ENCODE data around the gene HK3.

HK3 gene

DNA sequence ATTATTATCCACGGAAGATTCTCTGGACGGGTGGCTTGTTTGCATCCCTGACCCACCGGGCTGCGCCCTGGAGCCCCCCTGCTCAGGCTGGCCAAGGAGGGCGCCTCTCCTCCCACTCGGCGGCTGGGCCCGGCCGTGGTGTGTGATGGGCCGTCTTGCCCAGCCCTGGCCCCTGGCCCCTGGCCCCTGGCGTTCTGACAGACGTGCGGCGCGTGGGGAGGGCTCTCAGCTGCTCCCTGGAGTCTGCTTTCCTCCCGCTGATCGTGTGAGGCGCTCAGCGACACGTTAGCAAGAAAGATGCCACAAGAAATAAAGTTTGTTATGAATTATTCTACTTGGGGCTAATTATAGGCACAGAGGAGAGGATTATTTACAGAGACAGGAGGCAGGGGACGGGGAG lies 55.5 kb downstream of the HK3 start:
- H2AK5ac ChIP-seq (ENCODE audit: low read length), result no peak overlapping the region
- no peak overlapping the region for H3K4ac ChIP-seq (ENCODE audit: low read depth, low read length)
- H3K27ac ChIP-seq (ENCODE audit: low read depth, low read length), result no peak overlapping the region
- no peaks in the 10 kb centered on the region for H3K79me1 ChIP-seq (ENCODE audit: low read length)
- H2BK120ac ChIP-seq (ENCODE audit: insufficient read depth, low read length, poor library complexity), result no peak overlapping the region
- DNase-seq, result no peak
- H3K4me3 ChIP-seq (ENCODE audit: low read depth, low read length), result no peak overlapping the region
- no peaks in the 10 kb centered on the region for H3K79me2 ChIP-seq (ENCODE audit: control insufficient read depth, insufficient read depth, low read length, poor library complexity)
- H3K14ac ChIP-seq (ENCODE audit: low read length), result no peak overlapping the region
- H2AFZ ChIP-seq (ENCODE audit: insufficient read depth, low read length, poor library complexity), result no peak overlapping the region
- no peak overlapping the region for H4K8ac ChIP-seq (ENCODE audit: low read depth, low read length)
- H2BK5ac ChIP-seq (ENCODE audit: low read depth, low read length, poor library complexity), result no peak overlapping the region
- H3K23ac ChIP-seq (ENCODE audit: low read length), result no peak overlapping the region
- H3K18ac ChIP-seq (ENCODE audit: low read length), result no peak overlapping the region
- no peak overlapping the region for H4K12ac ChIP-seq (ENCODE audit: low read depth, low read length)
- H3K36me3 ChIP-seq (ENCODE audit: control insufficient read depth in 1 of 2, insufficient read depth in 2 of 2, low read length in 2 of 2), result no peaks in the 10 kb centered on the region
- H3K9me3 ChIP-seq (ENCODE audit: insufficient read depth, low read depth, low read length), result no peaks in the 10 kb centered on the region
- H3K27me3 ChIP-seq (ENCODE audit: insufficient read depth, low read length), result no peaks in the 10 kb centered on the region
- no peak overlapping the region for H3K4me2 ChIP-seq (ENCODE audit: low read length)
- H4K91ac ChIP-seq (ENCODE audit: low read depth, low read length), result no peak overlapping the region
- no peak overlapping the region for H3K9ac ChIP-seq (ENCODE audit: low read length)
- no CpG with 5 or more reads among the region's 21 CpGs for WGBS (ENCODE audit: extremely low coverage, insufficient coverage, insufficient read length)
- H3K4me1 ChIP-seq (ENCODE audit: control insufficient read depth in 1 of 2, insufficient read depth in 2 of 2, low read length in 2 of 2), result no peaks in the 10 kb centered on the region
- no peak overlapping the region for H2BK12ac ChIP-seq (ENCODE audit: low read length)

DNA sequence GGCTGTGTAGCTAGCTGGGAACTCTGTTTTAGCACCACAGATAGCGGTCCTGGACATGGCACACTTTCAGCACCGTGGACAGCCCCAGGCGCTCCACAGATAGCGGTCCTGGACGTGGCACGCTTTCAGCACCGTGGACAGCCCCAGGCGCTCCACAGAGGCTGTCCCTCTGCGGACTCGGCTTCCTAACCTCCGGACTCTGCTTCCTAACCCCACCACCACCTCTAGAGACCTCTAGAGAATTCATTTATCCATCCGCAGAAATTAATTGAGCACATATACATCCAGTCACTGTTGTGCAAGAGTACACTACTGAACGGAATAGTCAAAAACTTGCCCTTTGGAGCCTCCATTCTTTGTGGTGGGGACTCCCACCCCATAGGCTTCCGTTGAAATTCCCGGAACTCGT lies 61.4 kb downstream of the HK3 start:
- Histone ChIP-seq H3K79me1 (ENCODE audit: low read length) (no peaks in the 10 kb centered on the region), H2BK5ac (ENCODE audit: low read depth, low read length, poor library complexity) (no peak overlapping the region), H4K91ac (ENCODE audit: low read depth, low read length) (no peak overlapping the region), H2AFZ (ENCODE audit: insufficient read depth, low read length, poor library complexity) (no peak overlapping the region), H3K18ac (ENCODE audit: low read length) (no peak overlapping the region), H3K23ac (ENCODE audit: low read length) (no peak overlapping the region), H3K4me1 (ENCODE audit: control insufficient read depth in 1 of 2, insufficient read depth in 2 of 2, low read length in 2 of 2) (no peaks in the 10 kb centered on the region), H2AK5ac (ENCODE audit: low read length) (no peak overlapping the region), H3K9me3 (ENCODE audit: insufficient read depth, low read depth, low read length) (no peaks in the 10 kb centered on the region), H2BK12ac (ENCODE audit: low read length) (no peak overlapping the region), H3K4me3 (ENCODE audit: low read depth, low read length) (no peak overlapping the region), H3K27ac (ENCODE audit: low read depth, low read length) (no peak overlapping the region), H3K27me3 (ENCODE audit: insufficient read depth, low read length) (peaks cover 2% of the 10 kb centered on the region), H3K36me3 (ENCODE audit: control insufficient read depth in 1 of 2, insufficient read depth in 2 of 2, low read length in 2 of 2) (no peaks in the 10 kb centered on the region), H3K4ac (ENCODE audit: low read depth, low read length) (no peak overlapping the region), H3K14ac (ENCODE audit: low read length) (no peak overlapping the region), H3K79me2 (ENCODE audit: control insufficient read depth, insufficient read depth, low read length, poor library complexity) (no peaks in the 10 kb centered on the region), H2BK120ac (ENCODE audit: insufficient read depth, low read length, poor library complexity) (no peak overlapping the region), H4K8ac (ENCODE audit: low read depth, low read length) (no peak overlapping the region), H4K12ac (ENCODE audit: low read depth, low read length) (no peak overlapping the region), H3K9ac (ENCODE audit: low read length) (no peak overlapping the region), H3K4me2 (ENCODE audit: low read length) (no peak overlapping the region)
- no CpG with 5 or more reads among the region's 16 CpGs for WGBS (ENCODE audit: extremely low coverage, insufficient coverage, insufficient read length)
- DNase-seq, result peak; percentile 89 to 95

DNA sequence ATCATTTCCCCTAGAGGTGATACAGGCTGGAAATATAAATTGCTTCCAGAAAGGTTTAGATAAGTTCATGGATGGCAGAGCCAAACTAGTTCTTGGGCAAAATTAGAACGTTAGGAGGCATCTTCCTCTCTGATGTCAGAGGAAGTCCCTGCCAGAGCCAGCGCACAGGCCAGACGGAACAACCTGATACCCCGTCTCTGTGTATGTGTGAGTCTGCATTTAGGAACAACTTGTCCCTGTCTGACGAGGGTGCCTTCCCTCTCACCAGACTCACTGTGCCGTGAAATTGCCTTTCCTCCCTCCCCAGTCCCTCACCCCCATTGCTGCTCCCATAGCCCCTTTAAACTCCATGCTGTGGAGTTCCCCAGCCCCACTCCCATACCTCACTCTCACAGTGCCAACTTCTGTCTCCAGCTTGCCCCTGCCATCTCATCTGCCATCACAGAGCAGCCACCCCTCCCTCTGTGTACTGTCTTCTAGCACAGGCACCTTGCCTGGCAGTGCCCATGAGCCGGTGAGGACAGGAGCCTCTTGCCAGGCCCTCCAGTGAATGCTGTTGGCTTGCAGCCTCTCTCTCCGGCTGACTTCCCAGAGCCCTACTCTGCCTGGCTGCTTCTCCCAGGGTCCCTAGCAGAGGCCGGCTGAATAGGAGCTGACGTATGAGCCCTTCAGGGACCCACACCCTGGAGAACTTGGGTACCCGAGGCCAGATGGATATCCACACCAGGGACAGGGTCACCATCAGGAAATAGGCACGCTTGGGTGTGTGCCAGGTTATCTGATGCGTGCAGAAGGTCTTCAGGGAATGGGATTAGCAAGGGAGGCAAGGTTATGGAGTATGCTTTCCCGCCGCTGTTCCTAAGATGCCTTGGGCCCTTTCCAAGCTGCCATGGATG lies 62.1 kb downstream of the HK3 start:
- Histone ChIP-seq H3K9me3 (ENCODE audit: insufficient read depth, low read depth, low read length) (no peaks in the 10 kb centered on the region), H3K4ac (ENCODE audit: low read depth, low read length) (no peak overlapping the region), H3K79me1 (ENCODE audit: low read length) (no peaks in the 10 kb centered on the region), H2BK120ac (ENCODE audit: insufficient read depth, low read length, poor library complexity) (no peak overlapping the region), H4K12ac (ENCODE audit: low read depth, low read length) (no peak overlapping the region), H4K91ac (ENCODE audit: low read depth, low read length) (no peak overlapping the region), H3K4me2 (ENCODE audit: low read length) (no peak overlapping the region), H3K36me3 (ENCODE audit: control insufficient read depth in 1 of 2, insufficient read depth in 2 of 2, low read length in 2 of 2) (no peaks in the 10 kb centered on the region), H2BK5ac (ENCODE audit: low read depth, low read length, poor library complexity) (no peak overlapping the region), H4K8ac (ENCODE audit: low read depth, low read length) (no peak overlapping the region), H3K23ac (ENCODE audit: low read length) (no peak overlapping the region), H2AFZ (ENCODE audit: insufficient read depth, low read length, poor library complexity) (no peak overlapping the region), H3K27me3 (ENCODE audit: insufficient read depth, low read length) (peaks cover 2% of the 10 kb centered on the region), H3K18ac (ENCODE audit: low read length) (no peak overlapping the region), H2AK5ac (ENCODE audit: low read length) (no peak overlapping the region), H3K27ac (ENCODE audit: low read depth, low read length) (no peak overlapping the region), H3K4me1 (ENCODE audit: control insufficient read depth in 1 of 2, insufficient read depth in 2 of 2, low read length in 2 of 2) (no peaks in the 10 kb centered on the region), H3K14ac (ENCODE audit: low read length) (no peak overlapping the region), H3K4me3 (ENCODE audit: low read depth, low read length) (peak overlapping the region; percentile 7), H2BK12ac (ENCODE audit: low read length) (no peak overlapping the region), H3K9ac (ENCODE audit: low read length) (no peak overlapping the region), H3K79me2 (ENCODE audit: control insufficient read depth, insufficient read depth, low read length, poor library complexity) (no peaks in the 10 kb centered on the region)
- no CpG with 5 or more reads among the region's 15 CpGs for WGBS (ENCODE audit: extremely low coverage, insufficient coverage, insufficient read length)
- DNase-seq, result no peak

DNA sequence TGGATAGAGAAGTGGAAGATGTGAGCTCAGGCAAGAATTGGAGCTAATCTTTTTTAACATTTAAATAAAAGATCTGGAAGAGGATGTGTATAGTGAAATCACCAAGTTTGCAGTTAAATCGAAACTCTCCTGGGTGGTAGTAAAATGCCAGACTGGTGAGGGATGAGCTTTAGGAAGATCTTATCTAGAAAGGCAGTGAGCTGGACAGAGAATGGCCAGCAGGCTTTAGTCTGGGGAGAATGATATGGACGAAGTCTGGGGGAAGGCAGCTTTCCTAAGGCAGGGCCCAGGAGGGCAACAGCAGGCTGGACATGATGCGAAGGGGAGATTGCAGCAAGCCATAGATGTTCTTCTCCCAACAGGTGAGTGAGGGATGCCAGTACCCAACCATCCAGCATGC lies 63.2 kb downstream of the HK3 start:
- Histone ChIP-seq H3K4me2 (ENCODE audit: low read length) (no peak overlapping the region), H4K91ac (ENCODE audit: low read depth, low read length) (no peak overlapping the region), H3K18ac (ENCODE audit: low read length) (no peak overlapping the region), H3K14ac (ENCODE audit: low read length) (no peak overlapping the region), H2AK5ac (ENCODE audit: low read length) (no peak overlapping the region), H3K23ac (ENCODE audit: low read length) (no peak overlapping the region), H4K8ac (ENCODE audit: low read depth, low read length) (no peak overlapping the region), H3K27ac (ENCODE audit: low read depth, low read length) (no peak overlapping the region), H3K9ac (ENCODE audit: low read length) (no peak overlapping the region), H2BK120ac (ENCODE audit: insufficient read depth, low read length, poor library complexity) (no peak overlapping the region), H2AFZ (ENCODE audit: insufficient read depth, low read length, poor library complexity) (no peak overlapping the region), H3K27me3 (ENCODE audit: insufficient read depth, low read length) (peaks cover 2% of the 10 kb centered on the region), H3K79me1 (ENCODE audit: low read length) (no peaks in the 10 kb centered on the region), H3K4ac (ENCODE audit: low read depth, low read length) (no peak overlapping the region), H3K9me3 (ENCODE audit: insufficient read depth, low read depth, low read length) (no peaks in the 10 kb centered on the region), H3K36me3 (ENCODE audit: control insufficient read depth in 1 of 2, insufficient read depth in 2 of 2, low read length in 2 of 2) (no peaks in the 10 kb centered on the region), H3K4me3 (ENCODE audit: low read depth, low read length) (no peak overlapping the region), H3K79me2 (ENCODE audit: control insufficient read depth, insufficient read depth, low read length, poor library complexity) (no peaks in the 10 kb centered on the region), H2BK12ac (ENCODE audit: low read length) (no peak overlapping the region), H4K12ac (ENCODE audit: low read depth, low read length) (no peak overlapping the region), H2BK5ac (ENCODE audit: low read depth, low read length, poor library complexity) (no peak overlapping the region), H3K4me1 (ENCODE audit: control insufficient read depth in 1 of 2, insufficient read depth in 2 of 2, low read length in 2 of 2) (no peaks in the 10 kb centered on the region)
- DNase-seq, result no peak
- WGBS (ENCODE audit: extremely low coverage, insufficient coverage, insufficient read length), result no CpG with 5 or more reads among the region's 3 CpGs

All from trophoblast cell (in vitro differentiated cells and primary cell).